NCI-H2081 (cell line): ENCODE measurements around the gene BACE2.
"Not testable (repeated sequence)": the region's sequence is repeated elsewhere in the genome, so short reads cannot be mapped to it uniquely, and the experiment has no call there.

Experiments used
- DNase-seq, 2 experiments: peaks; one replicate each; lab custom pipeline; 2025; lab: John Stamatoyannopoulos, UW

BACE2 gene

DNA sequence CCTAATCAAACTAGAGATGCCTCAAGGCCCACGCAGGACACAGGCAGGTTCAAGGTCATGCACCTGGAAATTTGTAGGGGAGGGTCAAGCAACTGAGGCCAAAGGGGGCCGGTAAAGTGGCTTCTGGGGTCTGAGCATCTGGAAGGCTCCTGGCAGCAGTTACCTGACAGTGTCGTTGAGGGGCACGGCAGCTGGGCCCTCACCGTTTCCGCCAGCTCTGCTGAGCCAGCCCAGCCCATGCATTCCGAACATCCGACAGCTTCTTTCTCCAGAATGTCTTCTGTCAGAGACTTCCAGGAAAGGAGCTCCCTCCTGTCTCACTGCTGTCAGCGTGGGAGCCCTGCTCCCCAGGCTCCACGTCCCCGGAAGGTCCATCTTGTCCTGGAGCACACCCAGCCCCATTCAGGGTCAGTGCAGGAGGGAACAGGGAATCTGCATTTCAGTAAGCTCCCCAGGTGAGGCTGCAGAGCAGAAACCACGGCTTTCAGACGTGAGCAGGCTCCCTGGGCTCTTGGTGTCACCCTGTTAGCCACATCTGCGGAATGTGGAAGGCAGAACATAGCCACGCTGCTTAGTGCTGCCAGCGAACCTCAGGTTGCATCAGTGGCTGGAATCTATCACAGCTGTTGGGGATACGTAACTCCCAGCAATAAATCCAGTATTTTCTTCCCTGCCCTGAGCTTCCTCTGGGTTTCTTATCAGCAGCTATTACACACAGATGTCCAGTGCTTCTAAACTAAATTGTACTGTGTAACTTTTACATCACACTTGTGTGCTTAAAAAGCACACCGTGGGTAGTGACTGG lies 112.4 kb downstream of the BACE2 start:
- DNase-seq = no peak

DNA sequence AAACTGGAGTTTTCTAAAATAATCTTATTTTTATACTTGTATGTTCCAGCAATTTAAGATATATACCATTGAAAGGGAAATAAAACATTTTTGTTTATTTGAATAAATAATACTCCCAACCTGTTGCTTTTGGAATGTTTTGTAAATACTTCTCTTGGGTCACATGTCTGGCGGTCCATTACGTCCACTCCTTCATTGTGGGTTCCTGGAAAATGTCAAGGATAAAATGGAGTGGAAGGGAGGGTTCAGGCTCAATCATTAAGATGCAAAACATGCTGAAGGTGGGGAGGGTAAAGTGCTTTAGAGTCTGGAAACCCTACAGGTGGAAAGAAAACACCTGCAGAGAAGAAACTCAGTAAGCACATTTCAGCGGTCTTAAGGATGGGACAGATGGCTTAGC lies 114.5 kb downstream of the BACE2 start:
- no peak for DNase-seq

DNA sequence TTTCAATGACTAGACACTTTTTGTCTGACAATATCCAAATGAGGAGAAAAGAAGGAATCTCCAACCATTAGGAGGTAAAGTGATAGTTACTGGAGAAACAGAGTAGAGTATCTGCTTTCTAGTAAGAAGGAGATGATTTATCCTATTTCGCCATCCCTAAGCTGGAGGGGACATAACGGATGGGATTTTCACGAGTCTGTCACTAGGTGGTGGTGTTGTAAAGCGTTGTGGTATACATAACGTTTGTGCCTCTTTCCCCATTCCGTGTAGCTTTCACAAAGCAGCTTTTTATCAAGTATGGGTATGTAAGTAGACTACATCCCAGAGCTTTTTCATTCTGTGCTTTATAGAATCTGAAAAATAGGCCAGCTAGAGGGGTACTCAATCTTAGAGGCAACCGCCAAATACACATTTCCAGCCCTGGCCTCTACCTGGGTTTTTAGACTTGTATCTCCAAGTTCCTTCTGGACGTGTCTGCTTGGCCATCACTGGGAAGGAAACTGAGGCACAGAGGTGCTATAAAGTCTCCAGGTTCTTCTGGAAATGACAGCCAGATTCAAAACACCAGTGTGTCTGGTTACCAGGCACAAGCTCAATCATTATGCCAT lies 115.4 kb downstream of the BACE2 start:
- DNase-seq = peak; percentile 53

DNA sequence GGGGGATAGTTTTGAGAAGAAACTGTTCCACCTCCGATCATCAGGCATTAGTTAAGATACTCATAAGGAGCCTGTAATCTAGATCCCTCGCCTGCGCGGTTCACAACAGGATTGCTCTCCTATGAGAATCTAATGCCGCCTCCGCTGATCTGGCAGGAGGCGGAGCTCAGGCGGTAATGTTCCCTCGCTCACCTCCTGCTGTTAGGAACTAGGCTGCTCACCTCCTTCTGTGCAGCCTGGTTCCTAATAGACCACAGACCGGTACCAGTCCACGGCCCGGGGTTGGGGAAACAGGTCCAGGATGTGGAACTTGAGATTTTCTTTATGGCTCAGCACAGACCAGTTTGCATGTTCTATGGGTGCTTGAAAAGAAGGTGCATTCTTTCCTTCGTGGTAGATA lies 121.5 kb downstream of the BACE2 start:
- DNase-seq = no peak

DNA sequence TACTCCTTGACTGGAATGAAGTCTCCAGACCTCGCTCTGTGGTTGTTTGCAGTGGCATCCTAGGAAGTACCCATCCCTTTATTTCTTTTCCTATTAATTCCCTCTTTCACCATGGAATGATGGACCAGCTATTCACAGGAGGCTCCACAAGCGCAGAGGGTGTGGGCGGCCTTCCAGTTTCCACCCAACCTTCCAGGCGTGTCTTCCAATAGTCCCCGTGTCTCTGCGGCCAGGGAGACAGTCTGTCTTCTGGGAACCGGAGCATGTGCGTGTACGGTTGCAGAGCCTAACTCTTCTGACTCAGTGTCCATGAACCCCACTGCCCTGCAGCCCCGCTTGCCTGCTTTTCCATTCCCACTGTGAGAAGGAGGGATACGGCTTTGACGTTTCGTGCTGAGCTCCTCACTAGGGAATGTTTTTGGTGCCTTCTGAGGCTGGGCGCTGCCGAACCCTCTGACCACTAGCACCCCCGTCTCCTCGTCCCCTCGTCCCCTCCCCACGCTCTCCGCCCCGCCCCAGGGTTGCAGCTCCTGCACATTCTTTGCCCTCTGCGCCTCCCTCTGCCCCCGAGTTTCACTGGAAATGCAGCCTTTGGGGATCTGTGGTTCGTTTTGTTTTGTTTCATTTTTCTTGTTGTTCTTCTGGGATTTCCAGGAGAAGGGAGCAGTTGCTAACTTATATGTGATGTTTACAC lies 122.3 kb downstream of the BACE2 start:
- no peak for DNase-seq

DNA sequence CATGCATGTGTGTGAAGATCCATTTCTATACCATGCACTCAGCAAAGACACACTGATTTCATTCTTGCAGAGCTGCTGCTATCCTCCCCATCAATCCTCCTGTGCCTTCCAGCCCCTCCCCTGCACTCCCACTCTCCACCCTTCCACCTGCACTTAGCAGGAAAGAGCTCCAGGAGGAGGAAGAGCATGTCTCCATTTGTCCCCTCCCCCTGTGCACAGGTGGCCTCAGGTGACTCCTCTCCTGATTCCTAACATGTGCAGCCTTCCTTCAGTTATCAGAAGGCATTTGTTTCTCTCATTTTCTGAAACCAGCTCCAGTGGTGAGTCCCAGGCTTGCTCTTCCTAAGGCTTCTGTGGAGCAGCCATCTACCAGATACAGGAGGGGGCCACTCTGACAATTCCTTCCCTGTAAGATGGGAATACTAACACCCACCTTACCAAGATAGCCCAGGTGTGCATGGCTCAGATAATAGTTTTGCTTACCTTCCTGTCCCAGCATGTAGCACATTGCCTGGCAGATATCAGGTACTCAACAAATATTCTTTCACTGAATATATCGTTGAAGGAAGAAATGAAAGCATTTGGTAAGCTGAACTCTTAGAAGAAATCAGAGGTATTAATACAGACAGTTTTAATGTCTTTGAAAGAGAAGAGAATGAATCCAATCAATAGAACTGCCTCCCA lies 126.7 kb downstream of the BACE2 start:
- DNase-seq = no peak

DNA sequence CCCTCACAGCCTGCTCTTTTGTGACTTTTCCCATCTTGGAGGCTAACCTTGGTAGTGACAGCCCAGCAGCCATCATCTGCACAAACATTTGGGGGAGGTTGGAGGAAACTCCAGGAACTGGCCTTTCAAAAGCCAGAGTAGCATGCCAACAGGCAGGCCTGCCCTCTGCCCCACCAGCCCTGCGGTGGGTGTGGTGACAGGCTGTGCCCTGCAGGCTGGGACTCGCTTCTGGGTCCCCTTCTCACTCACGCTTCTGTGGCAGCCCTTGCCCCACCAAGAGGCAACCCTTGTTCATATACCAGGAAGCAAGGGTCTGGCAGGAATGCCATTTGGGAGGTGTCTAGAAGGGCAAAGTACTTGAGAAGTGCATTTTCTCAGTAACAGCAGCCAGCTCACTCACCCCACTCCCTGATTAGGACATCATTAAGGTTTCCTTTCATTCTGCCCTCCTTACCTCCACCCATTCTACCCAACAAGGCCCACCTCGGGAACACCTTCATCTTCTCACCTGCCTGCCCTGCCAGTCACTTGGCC lies 127.8 kb downstream of the BACE2 start:
- DNase-seq = no peak

DNA sequence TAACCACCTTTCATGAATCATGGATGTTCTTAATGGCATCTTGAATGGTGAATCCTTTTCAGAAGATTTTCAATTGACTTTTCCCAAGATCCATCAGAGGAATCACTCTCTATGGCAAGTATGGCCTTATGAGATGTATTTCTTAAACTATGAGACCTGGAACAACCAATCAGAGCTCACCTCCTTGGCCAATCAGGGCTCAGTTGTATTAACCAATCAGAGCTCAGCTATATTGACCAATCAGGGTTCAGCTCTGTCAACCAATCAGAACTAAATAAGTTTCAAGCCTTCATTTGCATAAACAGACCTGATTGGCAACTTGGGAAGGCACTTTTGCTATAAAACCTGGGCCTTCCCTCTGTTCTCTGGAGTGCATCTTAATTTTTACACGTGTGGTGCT lies 135.0 kb downstream of the BACE2 start:
- no peak for DNase-seq

DNA sequence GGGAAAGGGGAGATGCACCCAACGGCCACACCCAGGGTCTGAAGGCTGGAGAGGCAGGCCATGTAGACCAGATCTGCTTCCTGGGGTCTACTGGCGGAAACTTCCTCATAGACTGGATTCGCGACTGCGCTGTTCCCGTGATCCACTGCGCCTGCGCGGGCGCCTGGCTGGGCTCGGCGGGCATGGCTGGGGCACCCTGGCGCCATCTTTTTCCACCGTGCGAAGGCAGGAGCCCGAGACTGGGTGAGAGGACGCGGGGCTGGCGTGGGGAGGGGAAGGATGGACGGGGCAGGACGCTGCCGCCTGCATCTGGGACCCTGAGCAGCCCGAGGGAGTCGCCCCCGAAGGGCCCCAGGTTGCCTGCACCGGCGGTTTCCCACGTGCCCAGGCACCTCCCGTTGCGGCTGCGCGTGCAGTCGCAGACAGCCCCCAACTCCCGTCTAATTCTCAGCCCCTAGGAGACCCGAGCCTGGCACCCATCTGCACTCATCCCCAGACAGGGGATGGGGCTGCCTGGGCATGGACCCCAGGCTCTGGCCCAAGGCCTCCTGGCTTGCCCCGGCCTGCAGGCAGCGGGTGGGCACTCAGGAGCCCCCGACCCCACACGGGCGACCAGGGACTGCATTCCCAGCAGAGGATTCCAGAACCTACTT lies 136.2 kb downstream of the BACE2 start:
- DNase-seq = no peak

DNA sequence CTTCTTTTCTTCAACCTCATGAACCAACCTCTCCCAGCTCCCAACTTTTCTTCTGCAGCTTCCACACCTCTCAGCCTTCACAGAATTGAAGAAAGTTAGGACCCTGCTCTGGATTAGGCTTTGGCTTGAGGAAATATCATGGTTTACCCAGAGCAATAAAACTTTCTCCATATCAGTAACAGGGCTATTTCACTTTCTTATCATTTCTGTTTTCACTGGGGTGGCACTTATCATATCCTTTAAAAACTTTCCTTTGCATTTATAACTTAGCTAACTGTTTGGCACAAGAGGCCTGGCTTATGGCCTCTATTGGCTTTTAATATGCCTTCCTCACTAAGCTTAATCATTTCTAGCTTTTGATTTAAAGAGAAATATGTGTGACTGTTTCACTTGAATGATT lies 139.3 kb downstream of the BACE2 start:
- DNase-seq = no peak

DNA sequence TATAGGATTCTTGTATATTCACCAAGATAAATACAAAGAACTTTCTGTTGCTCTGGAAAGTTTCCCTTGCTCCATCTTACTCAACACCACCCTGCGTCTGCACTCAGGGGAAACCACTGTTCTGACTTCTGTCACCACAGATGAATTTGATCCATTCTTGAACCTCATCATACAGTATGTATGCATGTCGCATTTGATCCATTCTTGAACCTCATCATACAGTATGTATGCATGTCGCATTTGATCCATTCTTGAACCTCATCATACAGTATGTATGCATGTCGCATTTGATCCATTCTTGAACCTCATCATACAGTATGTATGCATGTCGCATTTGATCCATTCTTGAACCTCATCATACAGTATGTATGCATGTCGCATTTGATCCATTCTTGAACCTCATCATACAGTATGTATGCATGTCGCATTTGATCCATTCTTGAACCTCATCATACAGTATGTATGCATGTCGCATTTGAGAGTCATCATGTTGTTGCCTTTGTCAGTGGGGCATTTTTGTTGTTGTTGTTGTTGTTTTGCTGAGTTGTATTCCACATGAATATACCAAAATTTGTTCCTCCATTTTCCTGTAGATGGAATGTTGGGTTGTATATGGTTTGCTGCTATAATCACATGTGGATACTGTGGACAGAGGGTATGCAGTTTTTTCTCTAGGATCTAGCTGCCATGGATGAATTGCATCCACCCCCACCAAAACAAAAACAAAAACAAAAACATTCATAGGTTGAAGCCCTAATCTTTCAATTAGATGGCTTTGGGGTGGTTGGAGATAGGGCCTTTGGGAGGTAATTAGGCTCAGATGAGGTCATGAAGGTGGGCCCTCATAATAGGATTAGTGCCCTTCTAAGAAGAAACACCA lies 145.6 kb downstream of the BACE2 start:
- not testable (repeated sequence) for DNase-seq

DNA sequence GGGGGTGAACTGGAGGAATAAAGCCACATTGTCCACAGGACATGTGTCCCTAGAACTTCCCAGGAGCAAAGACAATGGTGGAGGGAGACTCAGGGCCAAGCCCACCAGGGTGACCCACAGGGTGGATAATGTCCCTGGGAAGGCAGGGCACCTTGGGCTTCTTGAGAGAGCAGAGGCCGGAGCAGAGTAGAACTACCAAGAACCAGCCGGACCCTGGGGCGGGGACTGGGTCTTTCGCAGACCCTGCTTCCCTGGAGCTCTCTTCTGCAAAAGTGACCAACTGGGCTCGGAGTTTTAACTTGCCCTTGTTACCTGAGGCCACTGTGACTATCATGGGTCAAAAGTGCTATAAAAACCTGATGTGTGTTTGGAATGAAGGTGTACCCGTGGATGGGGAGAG lies 147.8 kb downstream of the BACE2 start:
- DNase-seq = no peak

DNA sequence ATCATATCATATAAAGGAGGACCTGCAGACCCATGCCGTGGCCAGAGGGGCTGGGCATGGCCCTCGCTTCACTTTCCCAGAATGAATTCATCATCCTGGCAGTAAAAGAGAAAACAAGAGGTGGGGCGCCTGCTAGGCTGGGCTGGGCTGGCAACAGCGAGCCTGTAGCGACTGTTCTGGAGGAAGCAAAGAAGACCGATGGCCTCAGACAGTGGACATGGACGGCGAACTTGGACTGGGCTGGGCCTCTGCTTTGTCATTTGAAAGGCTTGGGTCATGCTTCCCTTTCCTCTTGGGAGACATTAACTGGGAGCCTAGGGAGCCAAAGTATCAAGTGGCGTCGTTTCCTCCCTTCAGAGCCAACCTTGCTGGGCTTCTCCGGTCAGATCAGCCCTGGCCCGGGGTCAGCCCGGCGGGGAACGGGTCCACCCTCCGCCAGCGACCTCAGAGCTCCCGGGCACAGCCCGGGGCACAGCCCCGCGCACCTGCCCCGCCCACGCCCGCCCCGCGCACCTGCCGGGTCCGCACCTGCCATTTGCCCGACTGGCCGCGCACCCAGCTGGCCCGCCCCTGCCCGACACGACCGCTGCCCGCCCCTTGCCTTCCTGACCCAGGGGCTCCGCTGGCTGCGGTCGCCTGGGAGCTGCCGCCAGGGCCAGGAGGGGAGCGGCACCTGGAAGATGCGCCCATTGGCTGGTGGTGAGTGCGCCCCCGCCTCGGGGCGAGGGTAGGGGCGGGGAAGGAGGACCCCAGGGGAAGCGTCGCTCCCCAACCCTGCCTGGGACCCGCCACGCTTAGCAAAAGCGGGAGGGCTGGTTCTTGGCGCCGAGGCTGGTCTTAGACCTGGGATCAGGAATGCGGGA lies 148.5 kb downstream of the BACE2 start, which contains the start of gene FAM3B:
Gene FAM3B (plus strand): TSS at position 602 of the 863 bp plus-strand sequence. CDS start 79 bp downstream, at position 681.
- peak; percentile 4 to 38 for DNase-seq

DNA sequence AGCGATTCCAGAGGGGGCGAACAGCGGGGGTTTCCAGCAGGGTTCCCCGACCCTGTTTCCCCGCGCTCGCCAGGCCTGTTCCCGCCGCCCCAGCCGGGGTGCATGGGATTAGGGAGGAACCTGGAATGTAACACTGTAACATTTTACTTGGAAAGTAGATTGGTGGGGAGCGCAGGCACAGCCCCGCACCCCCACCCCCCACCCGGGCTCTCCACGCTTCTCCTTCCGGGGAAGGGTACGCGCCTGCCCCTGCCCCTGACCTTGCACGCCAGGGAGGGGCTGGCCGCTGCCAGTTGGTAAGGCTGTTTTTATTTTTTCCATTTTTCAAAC lies 149.1 kb downstream of the BACE2 start:
- DNase-seq = no peak

DNA sequence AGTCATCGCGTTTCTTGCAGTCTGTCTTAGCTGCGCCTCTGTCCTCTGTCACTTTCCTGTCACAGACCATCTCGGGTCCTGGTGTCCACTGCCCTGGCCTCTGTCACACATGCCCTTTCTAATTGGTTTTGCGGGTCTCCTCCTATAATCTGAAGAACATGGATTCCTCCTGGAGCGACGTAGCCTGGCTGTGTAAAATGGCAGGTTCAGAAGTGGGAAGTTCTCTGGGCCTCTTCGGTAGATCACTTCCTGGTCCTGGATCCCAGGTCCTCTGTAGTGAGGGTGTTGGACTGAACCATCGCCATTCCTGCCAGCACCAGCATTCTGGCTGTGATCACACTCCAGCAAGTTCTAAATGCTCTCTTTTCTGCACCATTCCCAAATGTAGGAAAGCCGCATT lies 149.5 kb downstream of the BACE2 start:
- peak in 1 of 2 experiments; percentile 7 for DNase-seq

DNA sequence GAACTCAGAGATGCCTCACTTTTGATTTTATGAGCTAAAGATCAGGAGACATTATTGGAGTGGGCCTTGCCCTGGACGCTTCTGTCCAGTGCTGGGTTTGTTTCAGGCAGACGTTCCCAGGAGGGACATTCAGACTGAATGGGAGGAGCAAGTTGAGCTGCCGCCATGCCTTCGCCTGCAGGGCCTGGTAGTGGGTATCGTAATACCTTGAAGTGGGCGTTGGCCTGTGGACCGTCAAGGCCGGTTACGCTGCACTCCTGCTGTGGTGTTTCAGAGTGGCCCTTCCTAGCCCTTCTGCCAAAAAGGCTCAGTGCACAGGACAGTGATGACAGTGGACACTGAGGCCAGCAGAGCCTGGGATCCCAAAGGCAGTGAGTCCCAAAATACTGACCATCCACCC lies 150.3 kb downstream of the BACE2 start:
- DNase-seq = no peak

DNA sequence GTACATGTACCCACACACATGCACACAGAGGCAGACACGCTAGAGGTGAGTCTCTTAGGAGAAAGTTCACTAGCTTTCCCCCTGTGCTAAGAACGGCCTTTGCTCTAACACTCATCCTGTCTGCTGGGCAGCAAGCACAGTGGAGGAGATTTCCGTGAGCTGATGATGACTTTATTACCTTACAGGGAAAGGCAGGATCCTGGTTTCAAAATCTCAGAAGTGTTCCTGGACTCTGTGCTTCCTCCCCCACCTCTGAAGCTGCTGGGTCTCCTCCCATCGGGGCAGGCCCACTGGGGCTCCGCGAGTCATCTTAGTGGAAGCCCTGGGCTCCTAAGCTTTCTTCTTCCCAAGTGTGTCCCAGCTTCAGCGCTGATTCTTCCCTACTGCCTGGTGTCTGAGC lies 151.3 kb downstream of the BACE2 start:
- DNase-seq = no peak

DNA sequence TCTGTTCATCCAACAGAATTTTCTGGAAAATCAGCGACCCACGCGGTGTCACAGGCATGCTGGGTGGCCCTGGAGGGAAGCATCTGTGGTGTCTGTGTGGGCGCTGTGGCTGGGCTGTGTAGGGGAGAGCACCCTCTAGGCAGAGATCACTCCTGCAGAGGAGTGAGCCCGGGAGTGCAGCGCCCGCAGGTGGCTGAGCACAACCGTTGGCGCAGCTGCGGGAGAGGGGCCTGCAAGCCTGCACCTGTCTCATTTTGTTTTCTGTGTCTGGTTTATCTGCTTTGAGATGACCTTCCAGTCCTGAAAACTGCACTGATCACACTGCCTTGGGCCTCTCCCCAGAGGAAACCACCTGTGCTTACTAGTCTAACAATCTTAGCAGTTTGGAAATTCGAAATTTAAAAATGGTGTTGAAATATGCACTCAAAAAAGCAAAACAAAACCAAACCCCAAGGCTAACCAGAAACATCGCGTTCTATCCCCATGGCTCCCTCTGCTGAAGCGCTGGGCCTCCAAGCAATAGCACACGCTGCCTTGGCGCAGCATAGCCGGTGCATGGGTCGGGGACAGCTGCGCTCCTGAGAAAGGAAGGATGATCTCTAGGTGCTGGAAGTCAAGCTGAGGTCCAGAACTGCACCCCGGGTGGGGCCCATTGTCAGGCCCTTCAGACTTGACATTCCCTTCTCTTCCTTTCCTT lies 153.4 kb downstream of the BACE2 start:
- DNase-seq = no peak

DNA sequence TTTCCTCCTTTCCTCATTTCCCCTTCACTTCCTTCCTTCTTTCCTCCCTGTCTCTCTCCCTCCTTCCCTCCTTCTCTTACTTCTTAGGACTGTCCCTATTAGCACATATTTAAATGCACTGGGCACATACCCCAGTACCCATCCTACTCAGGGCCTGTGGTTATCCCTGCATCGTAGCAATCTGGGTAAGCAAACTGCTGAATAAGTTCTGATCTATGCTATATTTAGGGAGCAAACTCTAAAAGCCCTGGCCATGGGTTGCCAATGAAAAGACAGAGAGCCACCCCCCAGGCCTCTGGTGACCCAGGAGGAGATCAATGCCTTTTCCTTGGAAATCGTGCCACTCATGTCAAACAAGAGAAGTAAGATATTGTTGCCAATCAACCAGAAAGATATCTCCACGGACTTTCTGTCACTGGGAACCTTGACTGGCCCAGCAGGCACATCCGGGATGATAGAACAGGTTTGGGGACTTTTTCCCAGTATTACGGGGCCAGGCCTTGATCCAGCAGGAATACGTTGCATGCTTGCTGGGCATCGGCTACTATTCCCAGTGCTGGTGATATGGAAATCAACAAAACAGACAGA lies 154.0 kb downstream of the BACE2 start:
- no peak for DNase-seq
